Dermis blood vessel endothelial cell (primary cell): ENCODE results near the gene MFAP1. TPM values are rescaled to one million over a fixed set of nuclear protein-coding genes. Genes with fewer than 3 reads are reported as not detected.
"Not testable (repeated sequence)": the region's sequence is repeated elsewhere in the genome, so short reads cannot be mapped to it uniquely, and the experiment has no call there.

ENCODE experiments used
- DNase-seq: peaks from one replicate; pipeline ENCODE4 v3.0.0; 2010
- total RNA-seq: library from RNA; depleted of rRNA; stranded (reverse); fragments of >200 nt; gene quantifications from 2 replicates; pipeline ENCODE4 v1.2.3, GENCODE V29; 2014

Gene MFAP1
- total RNA-seq, 1 donor from 2014 or later: 36.1 TPM

DNA sequence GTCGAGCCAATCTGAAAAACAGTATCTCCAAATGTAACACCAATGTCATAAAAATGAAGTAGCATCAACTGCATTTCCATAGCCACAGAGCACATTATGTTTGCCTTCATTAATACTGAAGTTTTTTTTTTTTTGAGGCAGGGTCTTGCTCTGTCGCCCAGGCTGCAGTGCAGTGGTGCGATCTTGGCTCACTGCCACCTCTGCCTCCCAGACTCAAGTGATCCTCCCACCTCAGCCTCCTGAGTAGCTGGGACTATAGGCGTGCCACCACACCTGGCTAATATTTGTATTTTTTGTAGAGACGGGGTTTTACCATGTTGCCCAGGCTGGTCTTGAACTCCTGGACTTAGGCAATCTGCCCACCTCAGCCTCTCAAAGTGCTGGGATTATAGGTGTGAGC is 9.4 kb downstream of the MFAP1 start:
- DNase-seq: not testable (repeated sequence)

DNA sequence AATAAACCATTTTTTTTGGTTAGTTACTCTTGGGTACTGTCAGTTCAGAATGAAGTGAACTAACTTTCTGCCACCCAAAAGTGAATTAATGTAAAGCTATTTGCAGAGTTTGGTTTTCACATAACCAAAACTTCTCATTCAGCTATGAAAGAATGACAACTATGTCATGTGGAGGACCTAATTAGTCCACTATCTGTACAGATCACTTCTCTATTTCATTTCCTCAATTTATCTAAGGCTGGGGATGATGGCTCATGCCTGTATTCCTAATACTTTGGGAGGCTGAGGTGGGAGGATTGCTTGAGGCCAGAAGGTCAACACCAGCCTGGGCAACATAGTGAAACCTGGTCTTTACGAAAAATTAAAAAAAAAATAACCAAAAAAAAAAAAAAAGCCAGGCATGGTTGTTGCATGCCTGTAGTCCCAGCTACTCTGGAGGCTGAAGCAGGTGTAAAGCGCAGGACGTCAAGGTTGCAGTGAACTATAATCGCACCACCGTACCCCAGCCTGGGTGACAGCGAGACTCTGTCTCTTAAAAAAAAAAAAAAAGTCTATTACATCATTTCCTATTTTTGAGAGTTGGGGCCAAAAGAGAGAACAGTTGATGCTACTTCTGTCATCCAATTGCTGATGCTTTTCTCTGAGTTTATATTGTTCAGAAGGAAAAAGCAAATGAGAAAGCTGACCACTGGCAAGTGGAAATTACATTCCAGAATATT is 15.4 kb downstream of the MFAP1 start:
- no peak for DNase-seq

DNA sequence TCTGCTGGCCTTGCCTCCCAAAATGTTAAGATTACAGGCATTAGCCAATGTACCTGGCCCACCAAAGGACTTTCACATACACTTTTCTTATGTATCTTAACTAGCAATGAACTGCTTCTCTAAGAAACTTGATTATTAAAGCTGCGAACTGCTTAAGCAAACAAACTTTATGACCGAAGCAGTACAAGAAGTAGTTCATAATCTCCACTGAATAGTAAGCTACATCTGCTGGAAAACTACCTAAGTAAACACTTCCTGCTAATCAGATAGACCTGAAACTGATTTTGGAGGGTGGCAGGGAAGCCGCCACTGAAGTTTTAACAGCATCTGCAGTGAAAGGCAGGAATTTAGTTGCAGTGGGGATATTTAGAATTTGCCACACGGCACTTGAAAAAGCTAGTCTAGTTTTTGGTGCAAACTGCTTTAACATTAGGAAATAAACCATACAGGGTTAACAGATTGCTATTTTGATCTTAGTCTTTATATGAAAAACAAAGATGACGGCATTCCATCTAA is 16.0 kb downstream of the MFAP1 start:
- no peak for DNase-seq

DNA sequence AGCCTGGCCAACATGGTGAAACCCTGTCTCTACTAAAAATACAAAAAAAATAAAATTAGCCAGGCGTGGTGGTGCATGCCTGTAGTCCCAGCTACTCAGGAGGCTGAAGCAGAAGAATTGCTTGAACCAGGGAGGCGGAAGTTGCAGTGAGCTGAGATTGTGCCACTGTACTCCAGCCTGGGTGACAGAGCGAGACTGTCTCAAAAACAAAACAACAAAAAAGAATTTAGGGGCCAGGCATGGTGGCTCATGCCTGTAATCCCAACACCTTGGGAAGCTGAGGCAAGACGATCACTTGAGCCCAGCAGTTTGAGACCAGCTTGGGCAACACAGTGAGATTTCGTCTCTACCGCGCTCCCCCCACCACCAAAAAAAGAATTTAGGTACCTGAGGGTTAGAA is 21.8 kb downstream of the MFAP1 start:
- not testable (repeated sequence) for DNase-seq

DNA sequence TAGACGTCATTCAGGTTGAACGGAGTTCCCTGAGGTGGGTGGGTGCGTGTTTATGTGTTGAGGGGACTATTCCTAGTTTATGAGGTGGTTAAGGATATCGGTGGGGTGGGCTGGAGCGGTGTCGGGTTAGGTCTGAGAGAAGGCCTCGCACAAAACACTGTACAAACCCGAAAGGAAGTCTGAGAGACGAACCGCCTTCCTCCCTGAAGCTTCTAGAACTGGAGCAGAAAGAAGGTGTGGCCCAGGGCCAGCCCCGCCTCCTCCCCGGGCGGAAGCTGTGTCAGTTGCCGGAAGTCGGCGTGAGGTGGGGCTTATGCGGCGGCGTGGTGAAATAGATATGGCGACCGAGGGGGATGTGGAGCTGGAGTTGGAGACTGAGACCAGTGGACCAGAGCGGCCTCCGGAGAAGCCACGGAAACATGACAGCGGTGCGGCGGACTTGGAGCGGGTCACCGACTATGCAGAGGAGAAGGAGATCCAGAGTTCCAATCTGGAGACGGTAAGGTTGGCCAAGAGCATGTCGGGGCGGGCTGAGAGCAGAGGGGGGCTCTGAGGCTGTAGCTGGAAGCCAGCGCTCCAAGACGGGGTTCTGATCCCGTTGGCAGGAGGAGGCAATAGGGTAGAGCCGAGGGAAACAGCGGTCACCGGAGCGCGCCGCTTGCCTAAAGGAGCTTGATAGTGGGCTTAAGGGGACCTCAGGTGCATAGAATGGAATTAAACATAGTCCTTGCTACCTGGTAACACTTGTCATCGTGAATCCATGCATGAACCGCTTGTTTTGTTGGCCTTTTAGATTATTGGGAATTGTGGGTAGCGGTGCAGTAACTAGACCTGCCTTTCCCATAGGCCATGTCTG is 24.0 kb downstream of the MFAP1 start, which contains the start of gene HYPK:
TSS of gene HYPK (plus strand) at position 314 of the 856 bp plus-strand sequence. CDS start at position 338, 24 bp downstream.
- DNase-seq: peak; percentile 93

DNA sequence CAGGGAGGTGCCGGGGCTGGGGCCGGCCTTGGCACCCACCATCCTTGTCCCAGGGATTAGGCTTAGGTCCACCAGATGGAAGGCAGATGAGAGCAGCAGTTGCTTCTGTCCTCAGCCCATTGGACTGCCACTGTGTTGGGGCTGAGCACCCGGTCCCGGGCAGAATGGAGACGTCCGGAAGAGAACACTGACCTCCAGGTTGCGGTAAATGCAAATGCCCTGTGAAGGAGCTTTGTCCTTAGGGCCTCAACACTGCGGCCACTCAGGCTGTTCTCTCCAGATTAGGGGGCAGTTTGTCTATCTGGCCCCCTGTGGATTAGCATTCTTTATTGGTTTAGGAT is 24.6 kb downstream of the MFAP1 start, which contains the start of gene SERINC4:
TSS of gene SERINC4 (minus strand) at position 276 of the 341 bp plus-strand sequence. CDS start at position 42, 234 bp downstream.
- DNase-seq: no peak

DNA sequence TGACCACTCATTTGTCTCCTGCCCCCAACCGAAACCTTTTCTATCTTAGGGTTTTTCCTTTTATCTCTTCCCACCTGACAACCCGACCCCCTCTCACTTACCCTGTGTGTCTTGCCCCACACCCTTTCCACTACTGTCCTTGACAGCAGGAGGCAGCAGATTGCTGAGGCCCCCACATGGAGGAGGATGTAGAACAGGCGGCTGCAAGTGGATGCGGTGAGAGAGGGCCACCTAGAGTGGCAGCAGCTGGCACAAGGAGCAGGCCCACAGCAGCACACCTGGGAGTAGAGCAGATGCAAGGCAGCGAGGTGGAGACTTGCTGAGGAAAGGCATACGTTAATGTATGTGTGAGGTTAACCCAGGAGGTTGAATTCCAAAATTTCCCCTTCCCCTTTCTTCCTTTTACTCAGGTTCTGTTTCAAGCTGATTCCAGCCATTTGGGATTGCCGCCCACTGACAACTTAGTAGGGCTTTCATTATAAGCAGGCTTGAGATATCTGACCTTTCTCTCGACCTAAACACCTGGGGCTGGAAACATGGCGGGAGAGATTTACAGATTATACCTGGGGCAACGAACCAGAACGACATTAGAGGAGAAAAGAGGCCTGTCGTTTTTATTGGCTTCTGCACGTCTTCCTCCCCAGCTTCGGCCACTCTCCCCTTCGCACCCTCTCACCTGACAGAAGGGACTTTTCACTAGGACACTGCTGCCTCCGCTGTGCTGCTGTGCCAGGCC is 25.1 kb downstream of the MFAP1 start:
- no peak for DNase-seq

DNA sequence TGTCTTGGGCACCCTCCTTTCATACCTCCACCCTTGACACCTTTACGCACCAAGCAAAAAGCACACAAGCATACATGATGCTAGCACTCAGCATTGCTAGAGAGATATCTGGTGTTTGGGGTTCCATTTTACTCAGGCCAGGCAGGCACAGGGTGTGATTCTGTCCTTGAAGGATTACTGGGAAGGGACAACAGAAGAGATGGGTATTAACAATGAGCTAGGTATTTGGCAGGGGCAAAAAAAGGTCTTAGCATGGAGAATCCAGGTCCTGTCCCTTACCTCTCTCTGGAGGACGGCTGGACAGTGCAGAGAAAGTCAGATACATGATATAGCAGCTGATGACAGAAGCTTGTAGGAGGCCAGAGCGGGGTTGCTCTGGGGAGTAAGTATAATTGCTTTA is 27.9 kb downstream of the MFAP1 start:
- DNase-seq: no peak

DNA sequence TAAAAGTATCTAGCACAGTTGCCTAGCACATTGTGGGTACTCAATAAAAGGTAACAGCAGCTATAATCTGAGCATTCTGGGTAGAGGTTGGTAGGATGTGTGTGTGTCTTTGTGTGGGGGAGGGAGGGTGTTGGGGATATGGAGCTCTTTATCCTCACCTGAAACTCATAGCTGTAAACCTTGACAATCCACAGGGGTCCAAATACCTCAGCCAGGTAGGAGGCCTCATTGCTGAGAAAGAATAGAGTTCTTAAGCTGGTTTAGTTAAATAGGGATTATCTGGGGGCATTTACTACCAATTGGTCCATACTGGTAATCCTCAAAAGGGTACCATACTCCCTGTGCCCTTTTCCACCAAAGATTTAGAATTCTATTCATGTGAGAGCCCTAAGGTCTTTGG is 28.5 kb downstream of the MFAP1 start:
- no peak for DNase-seq

DNA sequence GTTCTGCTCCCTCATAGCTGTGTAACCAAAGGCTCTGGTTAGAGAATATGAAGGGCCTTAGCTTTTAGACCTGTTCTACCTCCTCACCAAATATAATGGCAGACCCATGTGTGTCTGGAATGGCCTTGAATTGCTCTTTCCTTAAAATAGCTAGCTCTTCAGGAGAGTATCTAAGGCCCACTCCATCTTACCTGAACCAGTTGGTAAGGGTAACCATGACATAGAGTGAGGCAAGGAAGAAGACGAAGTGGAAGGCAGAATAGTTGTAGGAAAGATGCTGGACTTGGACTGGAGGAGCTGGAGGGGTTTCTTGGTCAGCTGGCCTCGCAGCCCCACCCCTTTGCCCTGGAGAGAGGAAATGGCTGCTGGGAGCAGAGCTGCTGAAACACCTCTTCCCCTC is 29.3 kb downstream of the MFAP1 start:
- no peak for DNase-seq

DNA sequence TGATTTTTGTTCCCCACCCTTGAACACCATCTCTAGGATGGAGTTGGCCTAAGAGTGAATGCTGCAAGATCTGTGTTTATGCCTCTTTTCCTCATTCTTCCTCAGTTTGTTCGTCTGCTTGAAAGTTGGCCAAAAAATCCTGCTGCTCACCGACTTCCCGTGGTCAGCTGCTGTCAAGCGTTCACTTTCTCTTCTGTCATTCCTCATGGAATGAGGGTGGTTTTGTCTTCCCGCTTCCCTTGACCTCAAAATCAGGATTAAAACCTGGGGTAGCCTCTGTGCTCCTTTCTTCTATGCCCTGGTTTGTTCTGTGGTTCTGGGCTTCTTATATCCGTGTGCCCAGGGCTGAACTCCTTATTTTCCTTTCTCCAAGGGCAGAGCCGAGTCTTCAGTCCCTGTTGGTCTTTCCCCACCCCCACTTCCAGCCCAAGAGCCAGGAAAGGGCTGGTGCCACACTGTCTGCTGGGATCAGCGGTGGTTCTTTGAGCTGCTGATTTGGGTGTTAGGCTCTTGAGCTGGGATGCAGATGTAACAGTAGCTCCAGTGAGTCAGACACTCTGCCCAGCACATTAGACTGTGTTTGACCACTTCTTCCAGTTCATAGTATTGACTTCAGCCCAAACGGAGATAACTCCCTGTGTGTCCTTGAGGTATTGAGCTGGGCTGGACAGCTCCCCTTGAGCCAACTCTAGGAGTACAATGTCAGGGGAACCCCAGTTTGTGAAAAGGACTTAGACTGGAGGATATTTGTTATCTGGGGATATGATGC is 30.0 kb downstream of the MFAP1 start:
- peak; percentile 49 for DNase-seq

DNA sequence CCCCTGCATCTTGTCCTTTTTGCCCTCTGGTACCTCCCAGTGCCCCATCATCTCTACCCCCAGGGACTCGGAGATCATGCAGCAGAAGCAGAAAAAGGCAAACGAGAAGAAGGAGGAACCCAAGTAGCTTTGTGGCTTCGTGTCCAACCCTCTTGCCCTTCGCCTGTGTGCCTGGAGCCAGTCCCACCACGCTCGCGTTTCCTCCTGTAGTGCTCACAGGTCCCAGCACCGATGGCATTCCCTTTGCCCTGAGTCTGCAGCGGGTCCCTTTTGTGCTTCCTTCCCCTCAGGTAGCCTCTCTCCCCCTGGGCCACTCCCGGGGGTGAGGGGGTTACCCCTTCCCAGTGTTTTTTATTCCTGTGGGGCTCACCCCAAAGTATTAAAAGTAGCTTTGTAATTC is 30.8 kb downstream of the MFAP1 start:
- DNase-seq: no peak

DNA sequence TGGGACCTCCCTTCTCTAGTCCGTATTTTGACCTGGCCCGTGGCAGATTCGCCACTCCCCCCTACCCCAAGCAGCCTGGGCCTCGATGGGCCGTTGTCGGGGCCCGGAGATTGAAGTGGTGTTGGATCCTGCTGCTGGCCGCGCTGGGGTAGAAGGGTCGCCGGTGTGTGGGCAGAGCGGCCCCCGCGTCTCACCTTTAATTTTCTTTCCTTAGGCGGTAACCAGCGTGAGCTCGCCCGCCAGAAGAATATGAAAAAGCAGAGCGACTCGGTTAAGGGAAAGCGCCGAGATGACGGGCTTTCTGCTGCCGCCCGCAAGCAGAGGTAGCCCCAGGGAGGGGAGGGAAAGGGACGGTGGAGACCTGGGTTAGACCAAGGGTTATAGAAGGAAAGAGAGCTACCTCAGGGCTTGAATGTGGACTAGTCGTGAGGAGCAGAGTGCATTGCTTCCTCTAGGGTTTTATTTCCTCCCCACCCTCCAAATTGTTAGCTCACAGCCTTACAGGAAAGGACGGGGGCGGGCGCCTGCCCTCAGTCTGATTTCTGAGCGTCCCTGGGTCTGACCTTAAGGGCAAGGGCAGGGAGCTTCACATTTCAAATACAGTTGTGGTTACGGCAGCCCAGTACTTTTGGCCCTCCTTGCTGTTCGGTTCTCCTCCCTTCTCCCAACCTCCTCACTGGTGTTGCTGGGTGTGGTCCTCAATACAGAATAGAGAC is 31.6 kb downstream of the MFAP1 start:
- DNase-seq: peak; percentile 55

DNA sequence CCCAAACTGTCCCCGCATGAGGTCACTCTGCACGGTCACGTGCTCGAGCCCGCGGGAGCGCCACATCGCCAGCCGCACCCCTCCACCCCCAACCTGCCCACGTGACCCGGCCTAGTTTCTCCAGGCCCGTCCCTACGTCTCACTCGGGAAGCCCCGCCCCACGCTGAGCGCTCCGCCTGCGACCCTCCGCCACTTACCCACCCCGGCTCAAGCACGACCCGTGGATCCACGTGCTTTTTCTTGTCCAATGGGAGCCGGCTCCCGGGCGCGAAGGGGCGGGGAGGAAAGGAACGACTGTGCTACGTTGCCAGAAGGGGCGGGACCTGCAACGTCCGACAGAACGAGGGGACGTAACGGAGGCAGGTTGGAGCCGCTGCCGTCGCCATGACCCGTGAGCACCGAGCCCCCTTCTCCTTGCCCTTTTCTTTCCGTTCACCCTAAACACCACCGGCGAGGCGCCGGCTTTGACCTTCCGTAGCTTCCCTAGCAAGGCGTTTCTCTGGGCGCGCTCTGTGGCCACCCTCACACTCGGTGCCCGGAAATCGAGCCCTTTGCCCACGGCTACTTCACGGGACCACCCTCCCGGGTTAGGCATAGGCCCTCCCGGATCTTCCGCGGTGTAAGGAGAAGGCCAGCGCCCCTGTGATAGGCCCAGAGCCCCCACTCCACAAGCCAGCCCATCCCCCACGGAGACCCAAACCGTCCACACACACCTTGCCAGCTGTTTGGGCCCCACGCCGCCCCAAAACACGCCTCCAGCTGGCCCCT is 32.3 kb downstream of the MFAP1 start, which contains the start of gene SERF2:
TSS of gene SERF2 (plus strand) at position 328 of the 768 bp plus-strand sequence. CDS start at position 385, 57 bp downstream.
- DNase-seq: peak; percentile 100

DNA sequence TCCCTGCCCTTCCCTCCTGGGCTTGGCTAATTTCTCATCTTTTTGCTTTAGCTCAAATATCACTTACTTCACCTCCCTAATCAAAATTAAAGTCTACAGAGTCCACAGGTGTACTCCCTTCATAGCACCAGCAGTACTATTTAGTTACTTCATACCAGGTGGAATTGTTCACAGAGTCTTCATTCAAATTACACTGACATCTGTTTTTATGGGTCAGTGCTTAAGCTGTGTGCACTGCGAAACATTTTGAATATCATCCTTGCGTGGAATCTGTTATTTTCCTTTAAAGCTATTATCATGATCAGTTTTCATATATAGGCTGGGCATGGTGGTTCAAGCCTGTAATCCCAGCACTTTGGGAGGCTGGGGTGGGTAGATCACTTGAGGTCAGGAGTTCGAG is 35.1 kb downstream of the MFAP1 start:
- DNase-seq: no peak

DNA sequence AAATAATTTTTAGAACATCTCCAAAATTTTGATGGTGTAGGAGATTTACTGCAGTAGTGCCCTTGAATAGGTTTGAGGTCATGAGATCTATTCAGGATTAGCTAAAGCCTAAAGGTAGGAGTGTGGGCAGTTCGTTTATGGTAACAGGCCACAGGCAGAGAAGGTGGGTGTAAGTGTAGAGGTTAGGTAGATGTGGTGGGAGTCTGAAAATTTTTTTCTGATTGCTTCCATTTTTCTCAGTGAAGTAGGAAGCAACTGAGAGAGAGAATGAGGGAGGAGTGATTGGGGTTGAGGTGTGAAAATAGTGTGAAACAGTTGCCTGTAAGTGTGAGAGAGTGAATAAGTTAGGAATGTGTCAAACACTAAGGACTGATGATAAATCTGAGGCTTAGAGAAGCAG is 45.5 kb downstream of the MFAP1 start:
- DNase-seq: no peak

DNA sequence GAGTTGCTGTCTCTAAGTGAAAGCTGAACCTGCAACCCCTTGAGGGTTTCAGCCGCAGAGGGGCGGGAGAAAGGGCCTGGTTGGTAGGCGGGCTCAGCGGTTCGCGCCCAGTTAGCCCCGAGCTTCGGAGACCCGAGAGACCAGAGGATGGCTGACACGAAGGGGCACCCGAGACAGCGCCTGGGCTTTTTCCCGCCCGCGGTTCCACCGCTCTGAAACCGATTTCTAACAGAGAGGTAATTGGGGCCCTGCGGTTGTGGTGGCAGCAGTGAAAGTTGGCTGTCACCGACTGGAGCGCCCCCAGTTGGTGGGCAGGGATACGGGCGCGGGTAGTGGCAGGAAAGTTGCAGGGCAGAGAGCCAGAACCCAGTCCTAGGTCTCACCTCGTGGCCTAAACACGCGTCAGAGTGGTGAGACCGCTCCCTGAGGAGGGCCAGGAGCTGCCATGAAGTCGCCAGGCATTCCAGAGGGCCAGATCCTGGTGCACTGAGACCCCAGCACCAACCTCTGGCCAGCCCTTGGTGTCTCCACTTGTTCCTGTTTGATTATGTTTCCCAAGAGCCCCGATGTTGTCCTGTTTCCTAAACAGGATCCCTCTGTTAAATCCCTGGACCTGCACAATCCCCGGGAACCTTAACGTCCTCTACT is 47.1 kb downstream of the MFAP1 start:
- peak; percentile 81 for DNase-seq

DNA sequence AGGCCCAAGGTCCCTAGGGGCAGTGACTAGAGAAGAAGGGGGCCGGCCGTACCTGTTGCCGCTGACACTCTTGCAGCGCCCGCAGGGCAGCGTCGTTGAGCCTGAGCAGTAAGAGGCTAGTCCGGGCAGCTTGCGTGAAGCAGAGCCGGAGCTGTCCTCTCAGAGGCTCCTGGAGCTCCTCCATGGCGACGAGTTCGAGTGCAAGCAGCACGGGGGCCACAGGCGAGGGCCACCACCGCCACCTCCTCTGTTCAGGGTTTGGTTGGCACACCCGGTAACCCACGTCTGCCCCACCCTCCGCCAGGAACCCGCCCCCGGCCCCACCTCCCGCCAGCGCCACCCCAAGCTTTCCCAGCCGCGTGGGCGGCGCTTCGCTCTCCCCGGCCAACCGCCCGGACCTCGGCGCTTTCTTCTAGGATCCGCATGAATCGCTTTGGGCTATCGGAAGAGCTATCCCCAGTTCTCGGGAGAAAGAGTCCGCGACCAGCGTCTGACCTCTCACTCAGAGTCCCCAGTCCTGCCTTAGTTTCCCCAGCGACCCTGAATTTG is 47.7 kb downstream of the MFAP1 start, which contains the start of gene ELL3:
TSS of gene ELL3 (minus strand) at position 249 of the 549 bp plus-strand sequence. CDS start at position 184, 65 bp downstream.
- peak; percentile 71 for DNase-seq

DNA sequence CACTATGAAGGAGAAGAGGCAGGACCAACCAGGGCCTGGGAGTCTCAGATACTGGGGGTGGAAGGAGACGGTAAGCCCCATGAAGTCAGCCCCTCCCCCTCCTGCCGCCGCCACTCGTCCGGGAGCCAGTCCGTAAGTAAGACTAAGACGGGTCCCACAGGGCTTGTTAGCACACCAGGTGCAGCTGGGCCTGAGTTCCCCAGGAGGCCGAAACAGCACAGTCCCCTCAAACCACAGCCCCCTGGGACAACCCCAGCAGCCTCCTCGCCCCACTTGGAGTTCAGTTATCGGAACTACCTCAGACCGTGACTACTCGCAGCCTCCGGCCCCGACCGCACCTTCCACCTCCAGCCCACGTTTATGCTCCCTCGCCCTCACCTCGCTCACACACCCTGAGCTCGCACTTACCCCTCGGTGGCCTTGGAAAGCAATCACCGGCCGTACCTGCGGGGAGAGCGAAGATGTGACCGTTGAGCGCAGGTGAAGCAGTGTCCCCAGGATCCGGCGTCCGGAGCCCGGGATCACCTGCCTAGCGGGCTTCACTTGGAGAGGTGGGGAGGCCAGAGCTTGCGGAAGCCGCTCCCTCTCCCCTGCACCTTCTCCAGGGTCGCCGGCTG is 48.3 kb downstream of the MFAP1 start:
- DNase-seq: no peak
